Gastroesophageal sphincter (tissue), 4 donors: ENCODE results near the gene ZNF280C. TPM values are rescaled to one million over a fixed set of nuclear protein-coding genes. Genes with fewer than 3 reads are reported as not detected.

Source experiments
- ATAC-seq: fragments of 150-250 bp; one replicate; pipeline ENCODE4 v1.9.1; 2016; ENCODE audit warnings: mild to moderate bottlenecking, moderate library complexity
- H3K27ac ChIP-seq, 4 donors: fragments of 200-600 bp; sonication (generic) in 3 of 4; 1 replicate in 3 of 4; 2 replicates in 1 of 4; pipeline ENCODE4 v1.5.1; 2016 to 2019
- H3K27me3 ChIP-seq: fragments of 200-600 bp; sonication (generic); one replicate; pipeline ENCODE4 v1.5.1; 2019
- H3K36me3 ChIP-seq, 2 donors: fragments of 200-600 bp; sonication (generic); one replicate each; pipeline ENCODE4 v1.5.1; 2019; ENCODE audit warnings: control low read depth in 1 of 2
- H3K4me1 ChIP-seq, 3 donors: fragments of 200-600 bp; sonication (generic); 1 replicate in 2 of 3; 2 replicates in 1 of 3; pipeline ENCODE4 v1.5.1; 2016 to 2019; ENCODE audit warnings: control low read depth in 2 of 3
- H3K4me3 ChIP-seq, 2 donors: fragments of 200-600 bp; sonication (generic); one replicate each; pipeline ENCODE4 v1.5.1; 2019; ENCODE audit warnings: mild to moderate bottlenecking in 1 of 2, moderate library complexity in 1 of 2
- H3K9me3 ChIP-seq, 3 donors: fragments of 200-600 bp; sonication (generic); one replicate each; pipeline ENCODE4 v1.5.1; 2017 to 2019; ENCODE audit warnings: control low read depth in 2 of 3
- CTCF ChIP-seq, 4 experiments: fragments of 200-600 bp in 2 of 4; fragments of 450-650 bp in 2 of 4; sonication (generic) in 1 of 4; IDR thresholded peaks; one replicate each; pipeline ENCODE4 v1.5.1; 2017 to 2019; ENCODE audit warnings: antibody characterized with exemption in 4 of 4, mild to moderate bottlenecking in 2 of 4, moderate library complexity in 2 of 4
- EP300 ChIP-seq: sonication (generic); formaldehyde crosslinking; IDR thresholded peaks from one replicate; pipeline ENCODE4 v1.6.1; 2017; ENCODE audit warnings: antibody characterized with exemption, mild to moderate bottlenecking
- POLR2A ChIP-seq, 2 donors: fragments of 450-650 bp; IDR thresholded peaks; one replicate each; pipeline ENCODE4 v1.6.1; 2017; ENCODE audit warnings: antibody characterized with exemption in 2 of 2, mild to moderate bottlenecking in 2 of 2, moderate library complexity in 1 of 2
- POLR2AphosphoS5 ChIP-seq: sonication (generic); formaldehyde crosslinking; IDR thresholded peaks from one replicate; pipeline ENCODE4 v1.6.1; 2017; ENCODE audit warnings: antibody characterized with exemption
- WGBS, 2 donors: methylation state at CpG; one replicate each; pipeline ENCODE4 v1.1.5; 2018; ENCODE audit warnings: low coverage in 1 of 2; 5-methylcytosine and 5-hydroxymethylcytosine counted together
- total RNA-seq, 4 donors: library from RNA; depleted of rRNA; stranded (reverse); fragments of >200 nt; gene quantifications; one replicate each; pipeline ENCODE4 v1.1.0, GENCODE V29; 2016

Gene ZNF280C
- total RNA-seq, 4 donors from 2014 or later = 2.7 to 4.6 (median 3.8) TPM

- no peak overlapping the region for H3K27ac ChIP-seq
- H3K36me3 ChIP-seq = no peaks in the 10 kb centered on the region
- no peak overlapping the region for H3K4me3 ChIP-seq
- no peak for ATAC-seq
- H3K27me3 ChIP-seq = no peaks in the 10 kb centered on the region
- TF ChIP-seq POLR2AphosphoS5 = no peak
- TF ChIP-seq CTCF (IDR thresholded peaks at IDR 0.05) = no peak
- no peak for TF ChIP-seq POLR2A (IDR thresholded peaks at IDR 0.05)
- no peak for TF ChIP-seq EP300
- H3K4me1 ChIP-seq = peaks cover 0 to 10% (median 0%) of the 10 kb centered on the region in 3 donors
- WGBS, 2 donors = 40% methylated on average over 1 of the region's 2 CpGs; no CpG with 5 or more reads in 1 of the 2 donors
- H3K9me3 ChIP-seq = no peaks in the 10 kb centered on the region
Measured at GRCh38 chrX:130300010-130300282, 31.2 kb upstream of the ZNF280C start.

GRCh38 chrX:130299279-130300009, 30.7 kb upstream of the ZNF280C start:
- H3K4me1 ChIP-seq = peaks cover 0 to 10% (median 0%) of the 10 kb centered on the region in 3 donors
- H3K9me3 ChIP-seq = no peaks in the 10 kb centered on the region
- TF ChIP-seq POLR2A (IDR thresholded peaks at IDR 0.05) (no peak), POLR2AphosphoS5 (no peak), CTCF (IDR thresholded peaks at IDR 0.05) (no peak), EP300 (no peak)
- ATAC-seq = no peak
- no peak overlapping the region for H3K27ac ChIP-seq
- H3K4me3 ChIP-seq = no peak overlapping the region
- 80% methylated on average over 1 of the region's 19 CpGs; no CpG with 5 or more reads in 1 of the 2 donors for WGBS, 2 donors
- no peaks in the 10 kb centered on the region for H3K36me3 ChIP-seq
- no peaks in the 10 kb centered on the region for H3K27me3 ChIP-seq

GRCh38 chrX:130296743-130297142, 28.0 kb upstream of the ZNF280C start:
- no peaks in the 10 kb centered on the region for H3K27me3 ChIP-seq
- TF ChIP-seq POLR2A (IDR thresholded peaks at IDR 0.05) (no peak), POLR2AphosphoS5 (no peak), CTCF (IDR thresholded peaks at IDR 0.05) (no peak), EP300 (no peak)
- 31 to 34% methylated on average over 2 of the region's 2 CpGs for WGBS, 2 donors
- H3K9me3 ChIP-seq = no peaks in the 10 kb centered on the region
- H3K27ac ChIP-seq = no peak overlapping the region
- H3K36me3 ChIP-seq = no peaks in the 10 kb centered on the region
- no peak for ATAC-seq
- peaks cover 0 to 10% (median 0%) of the 10 kb centered on the region in 3 donors for H3K4me1 ChIP-seq
- H3K4me3 ChIP-seq = no peak overlapping the region

- no peak for ATAC-seq
- Histone ChIP-seq H3K27me3 (no peaks in the 10 kb centered on the region), H3K4me3 (no peak overlapping the region), H3K9me3 (no peaks in the 10 kb centered on the region), H3K4me1 (peaks cover 0 to 10% (median 0%) of the 10 kb centered on the region in 3 donors), H3K27ac (no peak overlapping the region), H3K36me3 (no peaks in the 10 kb centered on the region)
- no CpG with 5 or more reads among the region's 3 CpGs for WGBS, 2 donors
- TF ChIP-seq POLR2AphosphoS5 (no peak), CTCF (IDR thresholded peaks at IDR 0.05) (no peak), POLR2A (IDR thresholded peaks at IDR 0.05) (no peak), EP300 (no peak)
Measured at GRCh38 chrX:130296297-130296678, 27.6 kb upstream of the ZNF280C start.
